Measurements from ENCODE around the gene NPY4R2. TPM values are rescaled to one million over a fixed set of nuclear protein-coding genes. Genes with fewer than 3 reads are reported as not detected.
"Not testable (repeated sequence)": the region's sequence is repeated elsewhere in the genome, so short reads cannot be mapped to it uniquely, and the experiment has no call there.

NPY4R2 gene
- total RNA-seq, 2 experiments from 2014 or later = not detected

DNA sequence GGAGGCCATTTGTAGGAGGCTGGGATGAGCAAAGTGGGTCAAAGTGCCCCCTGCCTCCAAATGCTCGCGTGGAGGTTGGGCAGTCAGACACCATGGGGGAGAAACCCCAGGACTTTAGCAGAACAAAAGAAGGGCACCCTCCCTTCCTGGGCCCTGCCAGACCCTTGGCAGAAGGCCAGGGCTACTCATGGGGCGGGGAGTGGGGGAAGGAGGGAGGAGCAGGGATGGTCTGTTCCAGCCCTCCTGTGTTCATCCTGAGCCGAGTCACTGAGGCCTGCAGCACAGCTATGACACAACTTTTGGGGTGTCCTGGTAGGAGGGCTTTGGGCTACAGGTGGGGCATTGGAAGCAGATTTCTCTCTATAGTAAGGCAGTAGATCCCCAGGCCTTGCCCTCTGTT, 24.9 kb downstream of the NPY4R2 start:
- CTCF ChIA-PET; H3K27ac ChIP-seq (ENCODE audit: low read depth in 1 of 2, low read length in 2 of 2); H3K4me3 ChIP-seq (ENCODE audit: low read length); H3K4me3 Mint-ChIP-seq; H3K4me1 Mint-ChIP-seq (ENCODE audit: low read depth); H3K9me3 Mint-ChIP-seq; intact Hi-C loops (cut with DNase I, micrococcal nuclease); DNase-seq; POLR2A ChIA-PET; H3K27me3 Mint-ChIP-seq; H3K27ac Mint-ChIP-seq; H3K4me1 ChIP-seq (ENCODE audit: insufficient read depth, low read length); H3K36me3 Mint-ChIP-seq (ENCODE audit: low read depth); ATAC-seq (ENCODE audit: poor library complexity); H3K36me3 ChIP-seq (ENCODE audit: insufficient read depth, low read length); H3K9me3 ChIP-seq (ENCODE audit: control insufficient read depth in 1 of 2, insufficient read depth in 1 of 2, low read length in 2 of 2); H3K27me3 ChIP-seq (ENCODE audit: control insufficient read depth in 1 of 2, insufficient read depth in 2 of 2, low read length in 2 of 2): not testable (repeated sequence)

DNA sequence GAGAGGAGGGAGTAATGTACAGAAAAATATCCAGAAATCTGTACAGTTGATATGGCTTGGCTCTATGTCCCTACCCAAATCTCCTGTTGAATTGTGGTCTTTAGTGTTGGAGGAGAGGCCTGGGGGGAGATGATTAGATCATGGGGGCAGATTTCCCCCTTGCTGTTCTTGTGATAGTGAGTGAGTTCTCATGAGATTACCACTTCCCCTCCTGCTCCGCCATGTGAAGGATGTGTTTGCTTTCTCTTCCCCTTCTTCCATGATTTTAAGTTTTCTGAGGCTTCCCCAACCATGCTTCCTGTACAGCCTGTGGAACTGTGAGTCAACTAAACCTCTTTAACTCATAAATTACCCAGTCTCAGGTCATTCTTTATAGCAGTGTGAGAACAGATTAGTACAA, 29.0 kb downstream of the NPY4R2 start:
- H3K27me3 Mint-ChIP-seq; H3K27me3 ChIP-seq (ENCODE audit: control insufficient read depth in 1 of 2, insufficient read depth in 2 of 2, low read length in 2 of 2); H3K4me3 ChIP-seq (ENCODE audit: low read length); CTCF ChIA-PET; H3K27ac ChIP-seq (ENCODE audit: low read depth in 1 of 2, low read length in 2 of 2); intact Hi-C loops (cut with DNase I, micrococcal nuclease); H3K36me3 ChIP-seq (ENCODE audit: insufficient read depth, low read length); H3K4me1 ChIP-seq (ENCODE audit: insufficient read depth, low read length); POLR2A ChIA-PET; H3K4me1 Mint-ChIP-seq (ENCODE audit: low read depth); H3K9me3 Mint-ChIP-seq; ATAC-seq (ENCODE audit: poor library complexity); H3K36me3 Mint-ChIP-seq (ENCODE audit: low read depth); H3K27ac Mint-ChIP-seq; H3K4me3 Mint-ChIP-seq; H3K9me3 ChIP-seq (ENCODE audit: control insufficient read depth in 1 of 2, insufficient read depth in 1 of 2, low read length in 2 of 2): not testable (repeated sequence)
- peak in 2 of 14 experiments; percentile 2 for DNase-seq

GRCh38 chr10:47957158-47957557, 38.7 kb downstream of the NPY4R2 start:
- H3K4me1 Mint-ChIP-seq (ENCODE audit: low read depth); H3K27ac ChIP-seq (ENCODE audit: low read depth in 1 of 2, low read length in 2 of 2); H3K9me3 Mint-ChIP-seq; POLR2A ChIA-PET; CTCF ChIA-PET; H3K4me1 ChIP-seq (ENCODE audit: insufficient read depth, low read length); ATAC-seq (ENCODE audit: poor library complexity); H3K36me3 Mint-ChIP-seq (ENCODE audit: low read depth); H3K4me3 ChIP-seq (ENCODE audit: low read length); DNase-seq; H3K27ac Mint-ChIP-seq; H3K36me3 ChIP-seq (ENCODE audit: insufficient read depth, low read length); H3K27me3 Mint-ChIP-seq; H3K9me3 ChIP-seq (ENCODE audit: control insufficient read depth in 1 of 2, insufficient read depth in 1 of 2, low read length in 2 of 2); H3K4me3 Mint-ChIP-seq; H3K27me3 ChIP-seq (ENCODE audit: control insufficient read depth in 1 of 2, insufficient read depth in 2 of 2, low read length in 2 of 2); intact Hi-C loops (cut with DNase I, micrococcal nuclease): not testable (repeated sequence)

GRCh38 chr10:47959677-47960076, 41.2 kb downstream of the NPY4R2 start:
- ATAC-seq (ENCODE audit: poor library complexity); H3K36me3 Mint-ChIP-seq (ENCODE audit: low read depth); H3K4me3 Mint-ChIP-seq; H3K4me1 Mint-ChIP-seq (ENCODE audit: low read depth); H3K9me3 Mint-ChIP-seq; H3K27me3 ChIP-seq (ENCODE audit: control insufficient read depth in 1 of 2, insufficient read depth in 2 of 2, low read length in 2 of 2); CTCF ChIA-PET; POLR2A ChIA-PET; H3K4me3 ChIP-seq (ENCODE audit: low read length); H3K4me1 ChIP-seq (ENCODE audit: insufficient read depth, low read length); H3K27me3 Mint-ChIP-seq; H3K9me3 ChIP-seq (ENCODE audit: control insufficient read depth in 1 of 2, insufficient read depth in 1 of 2, low read length in 2 of 2); H3K36me3 ChIP-seq (ENCODE audit: insufficient read depth, low read length); DNase-seq; H3K27ac Mint-ChIP-seq; intact Hi-C loops (cut with DNase I, micrococcal nuclease); H3K27ac ChIP-seq (ENCODE audit: low read depth in 1 of 2, low read length in 2 of 2): not testable (repeated sequence)

DNA sequence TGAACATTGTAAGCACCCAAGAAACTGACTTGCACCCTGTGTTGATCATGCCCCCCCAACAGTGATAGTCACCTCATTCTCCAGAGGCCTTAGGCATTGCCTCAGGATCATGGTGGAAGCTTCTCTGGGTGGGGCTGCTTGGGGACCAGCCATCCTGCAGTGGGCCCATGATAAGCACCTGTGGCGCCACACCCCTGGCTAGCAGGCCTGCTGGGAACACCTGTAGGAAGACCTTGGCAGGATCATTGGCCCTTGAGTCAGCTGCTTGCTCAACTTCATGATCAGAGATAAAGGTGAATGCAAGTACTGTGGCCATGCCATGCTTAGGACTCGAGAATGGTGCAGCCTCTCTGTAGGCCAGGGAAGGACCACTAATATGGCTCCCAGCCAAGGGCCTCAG, 42.2 kb downstream of the NPY4R2 start:
- H3K4me3 ChIP-seq (ENCODE audit: low read length); H3K9me3 Mint-ChIP-seq; ATAC-seq (ENCODE audit: poor library complexity); H3K9me3 ChIP-seq (ENCODE audit: control insufficient read depth in 1 of 2, insufficient read depth in 1 of 2, low read length in 2 of 2); H3K36me3 Mint-ChIP-seq (ENCODE audit: low read depth); H3K27ac Mint-ChIP-seq; H3K4me1 Mint-ChIP-seq (ENCODE audit: low read depth); H3K27me3 Mint-ChIP-seq; POLR2A ChIA-PET; DNase-seq; H3K27ac ChIP-seq (ENCODE audit: low read depth in 1 of 2, low read length in 2 of 2); intact Hi-C loops (cut with DNase I, micrococcal nuclease); H3K4me3 Mint-ChIP-seq; H3K27me3 ChIP-seq (ENCODE audit: control insufficient read depth in 1 of 2, insufficient read depth in 2 of 2, low read length in 2 of 2); H3K36me3 ChIP-seq (ENCODE audit: insufficient read depth, low read length); H3K4me1 ChIP-seq (ENCODE audit: insufficient read depth, low read length); CTCF ChIA-PET: not testable (repeated sequence)

- H3K27me3 ChIP-seq (ENCODE audit: control insufficient read depth in 1 of 2, insufficient read depth in 2 of 2, low read length in 2 of 2); ATAC-seq (ENCODE audit: poor library complexity); H3K4me1 Mint-ChIP-seq (ENCODE audit: low read depth): not testable (repeated sequence)
Measured at GRCh38 chr10:47962785-47963184, 44.3 kb downstream of the NPY4R2 start.

DNA sequence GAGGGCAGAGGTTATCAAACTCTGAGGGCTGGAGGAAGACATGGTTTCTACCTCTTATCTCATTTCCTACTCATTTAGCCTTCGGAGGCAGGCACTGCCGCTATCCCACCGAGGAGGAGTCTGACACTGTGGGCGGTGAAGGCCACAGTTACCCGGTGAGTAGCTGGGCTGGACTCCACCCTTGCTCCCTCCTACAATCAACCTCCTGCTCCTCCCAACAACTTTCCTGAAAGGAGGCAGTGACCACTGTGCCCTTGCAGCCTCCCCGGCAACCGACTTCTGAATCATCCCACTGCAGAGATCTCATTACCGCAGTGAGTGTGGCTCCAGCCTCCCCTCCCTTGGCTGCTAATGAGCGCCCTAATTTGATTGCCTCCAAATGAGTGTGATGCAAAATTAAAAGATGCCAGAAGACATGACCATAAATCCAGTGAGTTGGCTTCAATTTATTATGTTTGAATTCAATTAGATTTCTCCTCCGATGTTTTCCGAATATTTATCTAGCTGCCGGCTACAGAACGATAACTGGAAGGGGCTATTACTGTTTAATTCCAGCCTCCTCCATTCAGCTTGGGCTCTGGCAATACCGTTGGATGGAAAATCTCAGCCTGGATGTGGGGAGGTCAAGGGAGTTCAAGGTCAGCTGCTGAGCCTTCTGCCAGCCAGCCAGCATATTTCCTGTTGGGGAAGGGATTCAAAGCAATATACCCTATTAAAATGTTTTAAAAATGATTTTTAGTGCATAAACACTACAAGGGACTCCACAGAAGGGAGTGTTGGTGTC, 46.0 kb downstream of the NPY4R2 start:
- ATAC-seq (ENCODE audit: poor library complexity); H3K4me1 Mint-ChIP-seq (ENCODE audit: low read depth); intact Hi-C loops (cut with DNase I, micrococcal nuclease): not testable (repeated sequence)

More at GRCh38 chr10:47962785-47963184, 44.3 kb downstream of the NPY4R2 start:
- POLR2A ChIA-PET; H3K36me3 Mint-ChIP-seq (ENCODE audit: low read depth); H3K9me3 ChIP-seq (ENCODE audit: control insufficient read depth in 1 of 2, insufficient read depth in 1 of 2, low read length in 2 of 2); H3K27ac Mint-ChIP-seq; H3K4me3 ChIP-seq (ENCODE audit: low read length); H3K4me1 ChIP-seq (ENCODE audit: insufficient read depth, low read length); H3K27me3 Mint-ChIP-seq; H3K4me3 Mint-ChIP-seq; intact Hi-C loops (cut with DNase I, micrococcal nuclease); H3K27ac ChIP-seq (ENCODE audit: low read depth in 1 of 2, low read length in 2 of 2); H3K36me3 ChIP-seq (ENCODE audit: insufficient read depth, low read length); DNase-seq; CTCF ChIA-PET; H3K9me3 Mint-ChIP-seq: not testable (repeated sequence)

More for the DNA sequence above, 46.0 kb downstream of the NPY4R2 start:
- H3K4me3 Mint-ChIP-seq; H3K36me3 Mint-ChIP-seq (ENCODE audit: low read depth); POLR2A ChIA-PET; H3K9me3 Mint-ChIP-seq; DNase-seq; H3K4me1 ChIP-seq (ENCODE audit: insufficient read depth, low read length); H3K27me3 ChIP-seq (ENCODE audit: control insufficient read depth in 1 of 2, insufficient read depth in 2 of 2, low read length in 2 of 2); CTCF ChIA-PET; H3K27ac ChIP-seq (ENCODE audit: low read depth in 1 of 2, low read length in 2 of 2); H3K27me3 Mint-ChIP-seq; H3K9me3 ChIP-seq (ENCODE audit: control insufficient read depth in 1 of 2, insufficient read depth in 1 of 2, low read length in 2 of 2); H3K27ac Mint-ChIP-seq; H3K36me3 ChIP-seq (ENCODE audit: insufficient read depth, low read length); H3K4me3 ChIP-seq (ENCODE audit: low read length): not testable (repeated sequence)
